HG02938 (cell line): ENCODE results near the gene RGS19.

Source experiments
- ATAC-seq: cut with Tn5 transposase; IDR thresholded peaks from one replicate; pipeline ENCODE4 v1.9.1; 2021; ENCODE audit warnings: mild to moderate bottlenecking, moderate library complexity; ENCODE audit not compliant: unreplicated experiment

The RGS19 gene

DNA sequence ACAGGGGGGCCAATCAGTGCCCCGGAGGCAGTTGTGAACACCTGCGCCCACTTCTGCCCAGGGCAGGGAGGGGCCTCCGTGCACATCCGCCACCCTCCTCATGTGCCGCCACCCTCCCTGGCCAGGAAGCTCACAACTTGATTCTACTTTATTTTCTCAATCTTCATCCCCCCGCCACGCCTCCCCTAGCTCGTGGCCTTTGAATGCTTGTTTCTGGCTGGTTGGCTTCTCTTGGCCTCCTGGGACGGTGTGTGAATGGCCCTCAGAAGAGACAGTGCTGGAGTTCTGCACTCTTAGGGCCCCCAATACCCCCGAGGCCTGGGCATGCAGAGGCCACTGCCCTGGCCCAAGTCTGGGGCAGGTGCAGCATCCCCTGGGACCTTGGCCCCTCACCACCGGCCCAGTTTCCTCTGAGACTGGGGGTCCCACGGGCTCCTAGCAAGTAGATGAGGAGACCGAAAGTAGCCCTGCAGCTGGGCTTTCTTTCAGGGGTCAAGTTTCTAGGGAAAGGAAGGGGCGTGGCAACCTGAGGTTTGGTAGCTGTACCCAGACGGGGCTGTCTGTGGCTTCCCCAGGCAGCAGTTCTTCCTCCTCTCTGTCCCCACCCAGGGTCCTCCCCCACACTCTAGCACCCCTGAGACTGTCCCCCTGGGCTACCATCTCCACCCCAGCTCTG, 1.3 kb downstream of the RGS19 start:
- no peak for ATAC-seq

DNA sequence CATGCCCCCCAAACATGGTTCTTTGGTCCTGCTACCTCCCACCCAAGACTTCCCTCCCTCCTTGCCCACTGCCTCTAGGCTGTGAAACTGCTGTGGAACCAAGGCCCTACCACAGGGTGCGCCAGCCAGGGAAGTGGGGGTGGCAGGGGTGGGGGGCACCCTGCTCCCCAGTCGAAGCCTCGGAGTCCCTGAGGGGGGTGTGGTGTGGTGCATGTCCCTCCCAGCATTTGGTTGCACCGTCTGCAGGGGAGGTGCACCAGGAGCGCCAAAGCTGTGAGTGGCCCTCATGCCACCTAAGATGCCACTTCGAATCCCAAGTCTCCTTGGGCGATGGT, 1.8 kb downstream of the RGS19 start:
- ATAC-seq = no peak

DNA sequence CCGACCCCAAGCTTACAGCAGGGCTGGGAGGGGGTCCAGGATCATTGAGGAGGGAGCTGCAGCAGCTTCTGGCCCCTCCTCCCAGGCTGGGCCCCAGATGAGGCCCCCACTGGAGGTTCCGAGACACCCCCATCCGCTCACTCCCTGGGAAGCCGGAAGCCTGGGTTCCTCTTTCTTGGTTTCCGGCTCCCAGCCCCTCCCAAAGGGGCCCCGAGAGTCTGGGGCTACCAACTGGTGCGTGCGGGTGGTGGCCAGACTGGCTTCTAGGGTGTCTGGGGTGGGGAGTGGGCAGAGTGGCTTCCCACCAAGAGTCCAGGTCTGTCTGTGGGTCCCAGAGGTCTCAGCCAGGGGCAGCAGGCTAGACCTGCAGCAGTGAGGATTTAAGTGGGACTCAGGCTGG, 2.2 kb downstream of the RGS19 start:
- no peak for ATAC-seq

DNA sequence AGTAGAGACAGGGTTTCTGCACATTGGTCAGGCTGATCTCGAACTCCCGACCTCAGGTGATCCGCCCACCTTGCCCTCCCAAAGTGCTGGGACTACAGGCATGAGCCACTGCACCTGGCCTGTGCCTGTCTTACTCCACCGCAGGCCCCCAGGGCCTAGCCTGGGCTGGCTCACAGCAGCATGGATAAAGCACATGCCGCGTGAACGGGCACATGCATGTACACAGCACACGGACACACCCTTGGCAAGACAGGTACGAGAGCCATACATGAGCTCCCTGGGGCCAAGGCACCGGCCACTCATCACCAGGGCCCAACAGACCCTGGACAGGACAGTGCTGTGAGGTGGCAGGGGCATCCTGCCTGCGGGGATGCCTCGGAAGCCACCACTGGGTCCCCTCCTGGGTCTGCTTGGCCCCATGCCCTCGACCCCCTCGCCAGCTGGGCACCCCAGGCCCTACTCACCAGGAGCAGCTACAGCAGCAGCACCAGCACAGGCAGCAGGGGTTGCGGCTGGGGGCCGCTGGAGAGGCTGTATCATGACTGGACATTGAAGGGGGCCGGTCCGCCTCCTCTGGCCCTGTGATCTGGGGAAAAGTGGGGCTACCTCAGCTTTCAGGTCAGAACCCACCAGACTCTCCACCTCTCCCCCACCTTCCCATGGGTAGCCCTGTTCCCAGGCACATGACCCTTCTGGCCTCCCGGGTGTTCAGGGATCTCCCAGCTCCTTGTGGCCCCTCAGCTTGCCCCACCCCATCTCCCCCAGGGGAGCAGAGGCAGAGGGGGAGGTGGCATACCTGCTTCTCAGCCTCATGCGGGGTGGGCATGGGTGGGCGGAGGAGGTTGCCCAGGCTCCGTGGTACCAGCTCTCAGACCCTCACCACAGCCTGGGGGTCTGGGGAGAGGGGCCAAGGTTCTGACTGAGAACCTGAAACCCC, 3.0 kb downstream of the RGS19 start:
- no peak for ATAC-seq

DNA sequence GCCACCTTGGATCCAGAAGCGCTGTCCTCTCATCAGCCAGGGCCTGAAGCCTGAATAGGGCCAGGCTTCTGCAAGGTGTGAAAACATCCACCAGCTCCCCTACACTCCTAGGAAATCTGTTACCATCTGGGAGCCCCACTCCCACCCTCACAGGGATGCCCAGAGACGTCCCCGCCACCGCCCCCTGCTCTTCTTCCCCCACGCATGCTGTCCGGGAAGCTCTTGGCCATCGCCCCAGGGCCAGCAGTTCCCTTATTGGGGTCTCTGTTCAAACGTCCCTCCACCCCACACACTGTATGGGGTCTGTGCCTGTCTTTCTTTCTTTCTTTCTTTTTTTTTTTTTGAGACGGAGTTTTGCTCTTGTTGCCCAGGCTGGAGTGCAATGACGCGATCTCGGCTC, 3.8 kb downstream of the RGS19 start:
- ATAC-seq = no peak

DNA sequence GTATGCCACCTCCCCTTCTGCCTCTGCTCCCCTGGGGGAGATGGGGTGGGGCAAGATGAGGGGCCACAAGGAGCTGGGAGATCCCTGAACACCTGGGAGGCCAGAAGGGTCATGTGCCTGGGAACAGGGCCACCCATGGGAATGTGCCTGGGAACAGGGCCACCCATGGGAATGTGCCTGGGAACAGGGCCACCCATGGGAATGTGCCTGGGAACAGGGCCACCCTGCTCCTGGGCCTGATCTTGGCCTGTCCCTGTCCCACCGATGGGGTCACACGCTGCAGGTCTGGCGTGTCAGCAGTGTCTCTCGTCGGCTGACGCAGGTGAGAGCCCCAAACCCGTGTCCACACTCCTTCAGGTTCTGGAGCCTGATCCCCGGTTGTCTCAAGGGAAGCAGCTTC, 4.4 kb downstream of the RGS19 start:
- ATAC-seq = no peak

DNA sequence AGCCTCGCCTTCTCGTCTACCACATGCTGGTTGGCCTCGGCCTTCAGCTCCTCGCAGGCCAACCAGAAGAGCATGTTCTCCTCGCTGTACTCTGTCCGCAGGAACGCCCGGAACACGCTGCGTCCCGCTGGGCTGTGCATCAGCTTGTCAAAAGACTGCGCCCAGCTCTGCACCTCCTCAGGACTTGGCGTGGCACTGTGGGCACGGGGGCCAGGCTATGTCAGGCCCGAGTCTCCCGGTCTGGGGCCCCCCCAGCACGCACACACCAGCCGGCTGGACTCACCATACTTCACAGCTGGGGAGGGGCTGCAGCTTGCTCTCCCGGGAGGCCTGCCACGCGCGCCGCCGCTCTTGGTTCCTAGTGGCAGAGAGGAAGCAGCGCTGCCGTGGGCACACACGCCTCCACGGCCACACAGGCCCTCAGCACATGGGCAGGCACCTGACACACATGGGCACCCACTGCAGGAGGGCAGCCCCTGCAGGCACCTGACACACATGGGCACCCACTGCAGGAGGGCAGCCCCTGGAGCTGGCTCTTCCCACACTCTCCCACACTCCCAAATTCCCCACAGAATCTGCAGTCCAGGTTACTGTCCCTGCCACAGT, 5.0 kb downstream of the RGS19 start:
- no peak for ATAC-seq

DNA sequence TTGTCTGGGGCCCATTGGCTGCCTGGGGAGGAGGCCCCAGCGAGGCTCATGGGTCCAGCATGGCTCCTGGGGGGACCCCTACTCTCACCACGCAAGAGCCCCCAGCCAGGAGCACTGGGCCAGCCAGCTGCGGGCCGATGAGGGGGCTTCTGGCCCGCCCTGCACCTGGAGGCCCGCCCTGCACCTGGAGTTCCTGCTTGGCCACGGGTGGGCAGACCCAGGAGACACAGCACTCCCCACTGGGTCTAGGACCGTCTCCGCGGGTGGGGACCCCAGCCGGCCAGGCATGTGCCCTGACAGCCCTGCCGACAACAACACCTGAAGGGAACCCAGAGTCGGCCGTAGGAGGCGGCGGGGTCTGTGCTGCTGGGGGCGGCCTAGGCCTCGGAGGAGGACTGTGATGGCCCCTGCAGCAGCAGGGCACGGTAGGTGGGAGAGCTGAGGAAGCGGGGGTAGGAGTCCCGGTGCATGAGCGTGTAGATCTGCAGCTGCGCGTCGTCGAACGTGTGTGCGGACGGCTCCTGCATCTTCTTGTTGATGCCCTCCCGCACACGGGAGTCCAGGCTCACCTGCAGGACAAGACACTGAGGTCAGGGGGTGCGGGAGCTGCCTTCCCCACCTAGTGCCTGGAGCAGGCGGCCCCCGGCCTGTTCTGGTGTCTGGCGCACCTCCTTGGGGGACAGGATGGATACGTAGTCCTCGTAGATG, 5.7 kb downstream of the RGS19 start:
- ATAC-seq = no peak

DNA sequence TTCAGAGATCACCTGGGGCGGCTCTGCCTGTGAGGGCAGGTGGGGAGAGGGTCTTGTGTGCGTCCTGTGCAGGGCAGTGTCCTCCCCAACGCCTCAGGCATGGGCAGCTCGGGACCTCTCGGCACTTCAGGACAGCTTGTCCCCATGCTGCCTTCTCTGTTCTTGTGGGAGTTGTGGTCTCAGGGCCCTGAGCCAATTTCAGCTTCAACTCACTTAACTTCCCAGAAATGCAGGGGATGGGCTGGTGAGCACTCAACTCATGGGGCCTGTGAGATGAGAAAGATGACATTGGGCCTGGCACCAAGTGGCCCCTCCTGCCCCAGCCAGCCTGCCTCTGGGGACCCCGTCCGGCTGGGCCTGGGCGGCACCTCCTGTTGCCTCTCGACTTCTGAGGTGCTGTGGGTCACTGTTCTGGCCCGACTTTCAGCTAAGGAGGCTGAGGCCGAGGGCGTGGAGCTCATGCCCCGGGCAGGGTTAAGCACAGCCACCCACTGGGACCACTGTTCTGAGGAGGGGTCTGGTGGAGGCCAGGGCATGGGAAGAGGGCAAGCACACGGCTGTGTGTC, 6.7 kb downstream of the RGS19 start:
- ATAC-seq = no peak

DNA sequence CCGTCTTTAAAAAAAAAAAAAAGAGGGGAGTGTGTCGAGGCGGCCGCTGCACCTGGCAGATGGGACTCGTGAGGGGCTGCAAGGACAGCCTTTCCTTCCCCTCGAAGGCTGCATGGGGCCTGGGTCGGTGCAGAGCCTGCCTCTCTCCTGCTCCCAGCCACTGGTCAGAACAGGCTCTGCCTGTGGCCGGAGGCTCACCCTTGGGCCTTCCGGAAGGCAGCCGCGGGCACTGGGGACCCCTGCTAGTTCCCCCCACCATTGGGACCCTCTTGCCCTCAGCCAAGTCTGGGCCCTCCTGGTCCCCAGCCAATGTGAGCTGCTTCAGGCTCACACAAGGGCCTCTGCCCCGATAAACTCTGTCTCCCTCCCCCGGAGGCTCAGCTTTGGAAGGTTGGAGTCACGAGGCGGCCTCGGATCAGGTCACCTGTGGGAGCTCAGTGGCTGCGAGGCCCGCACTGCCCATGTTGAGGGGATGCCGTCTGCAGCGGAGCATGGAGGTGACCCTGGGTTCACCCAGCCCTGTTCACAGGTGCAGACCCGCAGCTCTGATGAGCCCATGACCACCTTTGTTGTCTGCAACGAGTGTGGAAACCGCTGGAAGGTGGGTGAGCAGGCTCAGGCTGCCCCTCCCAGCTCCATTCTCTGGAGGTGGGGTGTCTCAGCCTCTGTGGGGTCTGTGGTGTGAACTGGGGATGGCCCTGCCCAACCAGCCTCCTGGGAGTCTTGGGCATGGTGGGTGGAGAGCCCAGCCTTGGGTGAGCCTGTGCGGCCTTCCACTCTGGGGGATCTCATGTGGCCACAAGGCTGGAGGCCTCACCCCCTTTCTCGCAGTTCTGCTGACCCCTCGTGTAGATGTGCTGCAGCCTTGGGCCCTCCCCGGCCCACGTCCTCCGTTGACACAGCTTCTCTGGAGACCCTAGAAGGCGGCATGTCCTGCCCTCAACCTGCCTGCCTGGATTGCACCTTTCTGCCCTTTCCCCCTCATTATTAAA, 7.7 kb downstream of the RGS19 start:
- ATAC-seq = no peak

DNA sequence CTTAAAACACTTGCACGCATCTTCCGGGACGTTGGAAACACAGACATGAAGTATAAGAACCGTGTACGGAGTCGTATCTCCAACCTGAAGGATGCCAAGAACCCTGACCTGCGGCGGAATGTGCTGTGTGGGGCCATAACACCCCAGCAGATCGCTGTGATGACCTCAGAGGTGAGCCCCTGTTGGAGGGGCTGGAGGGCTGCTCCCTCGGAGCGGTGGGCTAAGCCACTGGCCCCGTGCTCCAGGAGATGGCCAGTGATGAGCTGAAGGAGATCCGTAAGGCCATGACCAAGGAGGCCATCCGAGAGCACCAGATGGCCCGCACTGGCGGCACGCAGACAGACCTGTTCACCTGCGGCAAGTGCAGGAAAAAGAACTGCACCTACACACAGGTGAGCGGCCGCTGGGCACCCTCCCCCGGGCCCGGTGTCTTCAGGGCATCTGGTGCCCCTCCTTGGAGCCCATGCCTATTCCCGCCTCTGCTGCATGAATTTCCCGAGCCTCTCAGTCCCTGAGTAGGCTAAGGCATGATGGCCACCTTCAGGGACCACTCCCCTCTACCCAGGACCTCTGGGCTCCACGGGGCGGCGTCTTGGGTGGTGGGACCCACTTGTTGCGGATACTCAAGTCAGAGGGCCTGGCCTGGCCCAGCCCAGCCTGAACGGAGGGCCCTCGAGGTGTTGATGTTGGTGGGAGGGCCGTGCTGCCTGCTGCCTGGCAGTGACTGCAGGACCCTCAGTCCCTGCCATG, 8.9 kb downstream of the RGS19 start:
- no peak for ATAC-seq

DNA sequence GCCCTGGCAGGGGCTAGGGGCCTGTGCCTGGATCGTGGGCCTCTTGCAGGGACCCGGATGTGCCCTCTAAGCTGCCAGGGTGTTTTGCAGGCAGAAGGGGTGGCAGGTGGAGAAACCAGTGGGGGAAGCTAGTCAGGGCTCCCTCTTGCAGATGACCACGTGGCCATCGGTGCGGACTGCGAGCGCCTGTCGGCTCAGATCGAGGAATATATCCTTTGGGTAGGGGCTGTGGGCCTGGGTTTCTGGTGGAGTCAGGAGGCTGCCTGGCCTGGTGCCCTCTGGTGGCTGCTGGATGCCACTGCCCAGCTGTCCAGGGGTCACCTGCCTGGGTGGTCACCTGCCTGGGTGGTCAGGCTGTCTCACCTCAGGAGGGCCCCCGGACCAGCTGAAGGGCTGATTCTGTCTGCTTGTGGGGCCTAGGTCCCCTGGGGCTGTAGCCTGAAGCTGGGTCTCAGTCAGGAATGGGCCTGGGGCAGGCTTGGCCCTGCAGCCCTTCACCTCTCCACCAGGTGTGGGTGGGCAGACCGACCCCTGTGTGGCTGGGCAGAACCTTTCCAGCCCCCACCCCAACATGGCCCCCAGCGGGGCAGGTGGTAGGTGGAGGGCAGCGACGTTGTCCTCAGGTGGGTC, 9.6 kb downstream of the RGS19 start:
- no peak for ATAC-seq

DNA sequence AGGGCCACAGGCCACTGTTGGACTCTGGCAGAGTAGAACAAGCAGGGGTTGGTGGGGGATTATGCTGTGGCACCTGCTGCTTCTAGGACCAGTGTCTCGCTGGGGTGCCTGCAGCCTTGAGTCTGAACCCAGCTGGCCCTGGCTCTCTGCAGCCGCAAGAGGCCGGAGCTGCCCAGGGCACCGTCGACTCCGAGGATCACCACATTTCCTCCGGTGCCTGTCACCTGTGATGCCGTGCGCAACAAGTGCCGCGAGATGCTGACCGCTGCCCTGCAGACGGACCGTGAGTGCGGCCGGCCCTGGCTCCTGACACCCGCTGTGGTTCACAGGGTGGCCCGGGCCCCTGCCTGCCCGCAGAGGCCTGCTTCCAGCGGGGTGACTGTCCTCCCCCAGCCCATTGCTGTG, 10.1 kb downstream of the RGS19 start:
- ATAC-seq = no peak

DNA sequence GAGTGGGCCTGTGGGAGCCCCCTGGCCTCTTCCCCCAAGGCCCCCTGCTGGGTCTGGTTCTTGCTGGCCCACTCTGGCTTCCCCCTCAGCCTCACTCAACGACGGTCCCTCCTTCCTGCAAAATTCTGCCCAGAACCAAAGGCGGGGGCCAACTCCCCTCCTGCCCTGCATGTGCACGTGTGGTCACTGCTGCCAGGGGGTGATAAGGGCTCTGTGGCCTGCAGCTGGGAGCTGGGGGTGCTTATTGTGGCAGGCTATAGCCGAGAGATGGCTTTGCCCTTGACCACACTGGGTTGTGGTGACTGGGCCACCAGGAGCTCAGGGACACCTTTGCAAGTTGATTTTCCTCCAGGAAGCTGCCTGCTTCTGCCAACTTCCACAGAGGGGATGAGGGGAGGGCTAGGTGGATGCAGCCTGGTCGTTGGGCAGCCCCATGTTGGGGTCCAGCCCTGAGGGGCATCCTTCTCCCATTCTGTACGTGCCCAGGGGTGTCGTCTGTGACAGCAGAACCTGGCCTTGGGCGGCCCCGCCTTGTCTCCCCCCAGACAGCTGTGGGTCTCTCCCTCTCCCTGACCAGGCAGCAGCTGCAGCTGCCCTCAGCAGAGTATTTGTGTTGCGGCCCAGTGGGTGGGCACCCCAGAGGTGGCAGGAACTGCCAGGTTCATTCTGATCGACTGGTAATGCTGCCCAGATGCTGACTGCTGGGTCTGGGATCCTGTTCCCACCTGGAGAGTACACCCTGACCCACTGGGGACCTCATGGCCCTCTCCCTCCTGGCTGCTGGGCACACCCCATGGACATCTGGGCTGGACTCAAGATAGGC, 10.7 kb downstream of the RGS19 start:
- ATAC-seq = no peak

DNA sequence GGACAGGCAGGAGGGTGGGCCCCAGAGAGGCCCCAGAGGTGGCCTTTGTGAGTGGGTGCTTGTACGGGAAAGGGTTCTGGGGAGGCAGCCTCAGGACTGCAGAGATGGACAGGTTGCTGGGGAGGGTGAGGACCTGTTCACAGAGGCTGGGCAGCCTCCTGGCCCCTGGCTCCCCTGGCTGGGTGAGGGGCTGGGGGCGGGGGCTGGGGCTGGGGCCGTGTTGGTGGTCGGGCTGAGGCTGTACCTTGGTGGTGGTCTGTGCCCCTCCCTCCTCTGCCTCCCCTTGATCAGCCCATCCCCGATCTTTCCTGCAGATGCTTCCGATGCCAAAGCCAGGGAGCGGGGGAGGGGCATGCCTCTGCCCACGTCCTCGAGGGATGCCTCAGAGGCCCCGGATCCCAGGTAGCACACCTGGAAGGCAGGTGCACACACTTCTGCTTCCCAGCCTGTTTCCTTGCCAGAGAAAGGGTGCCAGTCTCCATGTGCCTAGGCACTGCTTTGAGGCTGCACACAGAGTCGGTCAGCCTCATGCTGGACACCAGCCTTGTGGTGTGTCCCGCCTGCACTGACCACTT, 11.5 kb downstream of the RGS19 start:
- no peak for ATAC-seq

DNA sequence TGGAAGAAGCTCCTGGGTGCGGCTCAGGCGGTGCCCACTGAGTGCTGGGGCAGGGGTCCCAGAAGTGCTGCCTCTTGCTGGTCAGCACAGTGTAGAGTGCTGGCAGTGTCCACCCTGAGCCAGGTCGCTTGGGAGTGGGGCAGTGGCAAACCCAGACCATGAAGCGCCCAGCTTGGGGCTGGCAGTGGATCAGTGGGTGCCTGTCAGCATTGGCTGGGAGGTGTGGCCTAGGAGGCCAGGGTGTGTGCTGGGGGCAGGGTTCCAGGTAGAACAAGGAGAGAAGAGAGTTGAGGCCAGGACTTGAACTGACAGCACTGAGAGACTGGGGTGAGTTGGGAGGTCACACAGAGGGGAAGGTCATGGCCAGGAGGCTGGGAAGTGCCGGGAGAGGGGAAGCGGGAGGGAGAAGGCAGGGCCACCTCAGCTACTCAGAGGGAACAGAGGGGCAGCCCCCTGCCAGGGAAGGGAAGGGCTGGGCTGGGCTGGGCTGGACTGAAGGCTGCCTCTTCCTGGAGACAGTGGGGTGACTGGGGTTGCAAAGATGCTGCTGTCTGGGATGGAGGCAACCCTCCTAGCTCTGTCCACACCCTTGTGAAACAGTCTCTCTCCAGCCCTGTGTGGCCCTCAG, 12.2 kb downstream of the RGS19 start:
- ATAC-seq = no peak

DNA sequence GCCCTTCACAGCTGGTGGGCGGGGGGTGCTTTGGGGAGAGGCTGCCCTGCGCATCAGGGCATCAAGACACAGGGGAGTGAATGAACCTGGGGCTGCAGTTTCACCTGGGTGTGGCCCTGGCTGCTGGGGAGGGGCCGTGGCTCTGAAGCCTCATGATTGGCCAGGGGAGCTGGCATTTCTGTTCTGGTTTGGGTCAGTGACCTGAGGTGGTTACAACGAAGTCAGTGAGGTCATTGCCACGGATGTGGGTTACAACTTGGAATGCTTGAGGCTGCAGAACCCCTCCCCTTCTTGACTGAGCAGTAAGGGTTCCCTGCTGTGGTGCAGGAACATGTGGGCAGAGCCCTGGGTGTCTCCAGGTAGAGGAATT, 13.4 kb downstream of the RGS19 start:
- no peak for ATAC-seq
